Mesenchymal stem cell (in vitro differentiated cells and primary cell): ENCODE measurements around the gene SPDYE2B.
"Not testable (repeated sequence)": the region's sequence is repeated elsewhere in the genome, so short reads cannot be mapped to it uniquely, and the experiment has no call there.

Experiments
- DNase-seq: peaks from one replicate; pipeline ENCODE4 v3.0.0-alpha.2; 2013
- H2AFZ ChIP-seq: one replicate; pipeline ENCODE4 v1.6.1; 2013; ENCODE audit warnings: low read depth, mild to moderate bottlenecking, control low read depth, inconsistent platforms, low read length, moderate library complexity
- H2AK5ac ChIP-seq: 2 replicates; pipeline ENCODE4 v1.6.1; 2013; ENCODE audit warnings: low read length, moderate library complexity, mild to moderate bottlenecking, inconsistent platforms; ENCODE audit not compliant: severe bottlenecking
- H2BK120ac ChIP-seq: one replicate; pipeline ENCODE4 v1.6.1; 2013; ENCODE audit warnings: low read depth, mild to moderate bottlenecking, inconsistent platforms, low read length, moderate library complexity
- H2BK12ac ChIP-seq, 2 experiments: one replicate each; pipeline ENCODE4 v1.6.1; 2013; ENCODE audit warnings: inconsistent platforms in 2 of 2, low read length in 2 of 2, mild to moderate bottlenecking in 2 of 2, moderate library complexity in 2 of 2, control low read depth in 1 of 2
- H2BK15ac ChIP-seq: one replicate; pipeline ENCODE4 v1.6.1; 2013; ENCODE audit warnings: mild to moderate bottlenecking, low read depth, inconsistent platforms; ENCODE audit not compliant: poor library complexity, severe bottlenecking
- H2BK5ac ChIP-seq: 2 replicates; pipeline ENCODE4 v1.6.1; 2013; ENCODE audit warnings: low read depth, mild to moderate bottlenecking, low read length, control low read depth, inconsistent platforms; ENCODE audit not compliant: poor library complexity, severe bottlenecking
- H3K14ac ChIP-seq, 2 experiments: one replicate each; pipeline ENCODE4 v1.6.1; 2013; ENCODE audit warnings: inconsistent platforms in 2 of 2, low read length in 2 of 2, control low read depth in 1 of 2, mild to moderate bottlenecking in 1 of 2, moderate library complexity in 1 of 2
- H3K18ac ChIP-seq, 2 experiments: one replicate each; pipeline ENCODE4 v1.6.1; 2013; ENCODE audit warnings: inconsistent platforms in 2 of 2, low read length in 2 of 2, control low read depth in 1 of 2, low read depth in 1 of 2, mild to moderate bottlenecking in 1 of 2
- H3K23ac ChIP-seq, 2 experiments: one replicate each; pipeline ENCODE4 v1.6.1; 2013; ENCODE audit warnings: inconsistent platforms in 2 of 2, low read length in 2 of 2, mild to moderate bottlenecking in 2 of 2, moderate library complexity in 2 of 2, control low read depth in 1 of 2
- H3K27ac ChIP-seq: 2 replicates; pipeline ENCODE4 v1.5.1; 2013; ENCODE audit warnings: mild to moderate bottlenecking, moderate library complexity, low read length, control low read depth, inconsistent platforms; ENCODE audit not compliant: poor library complexity, severe bottlenecking
- H3K27me3 ChIP-seq, 2 experiments: 2 replicates each; pipeline versions ENCODE4 v1.6.1 to v1.7.0; 2013; ENCODE audit warnings: low read length in 2 of 2, mild to moderate bottlenecking in 2 of 2, moderate library complexity in 2 of 2, control low read depth in 1 of 2, inconsistent platforms in 1 of 2; ENCODE audit not compliant: control insufficient read depth in 1 of 2, insufficient read depth in 1 of 2
- H3K36me3 ChIP-seq, 2 experiments: 2 replicates each; pipeline versions ENCODE4 v1.6.1 to v1.7.0; 2013; ENCODE audit warnings: low read length in 2 of 2, control low read depth in 1 of 2, inconsistent platforms in 1 of 2, low read depth in 1 of 2, mild to moderate bottlenecking in 1 of 2; ENCODE audit not compliant: insufficient read depth in 2 of 2, control insufficient read depth in 1 of 2
- H3K4ac ChIP-seq, 2 experiments: one replicate each; pipeline ENCODE4 v1.6.1; 2013; ENCODE audit warnings: inconsistent platforms in 2 of 2, low read length in 2 of 2, mild to moderate bottlenecking in 2 of 2, moderate library complexity in 2 of 2, control low read depth in 1 of 2, low read depth in 1 of 2
- H3K4me1 ChIP-seq: 2 replicates; pipeline ENCODE4 v1.6.1; 2013; ENCODE audit warnings: low read depth, low read length, control low read depth; ENCODE audit not compliant: control insufficient read depth, insufficient read depth
- H3K4me2 ChIP-seq: 2 replicates; pipeline ENCODE4 v1.6.1; 2013; ENCODE audit warnings: low read length, mild to moderate bottlenecking, inconsistent platforms; ENCODE audit not compliant: poor library complexity, severe bottlenecking
- H3K4me3 ChIP-seq, 2 experiments: 2 replicates each; pipeline versions ENCODE4 v1.5.1 to v1.7.0; 2013; ENCODE audit warnings: low read length in 2 of 2, mild to moderate bottlenecking in 2 of 2, control low read depth in 1 of 2, low read depth in 1 of 2; ENCODE audit not compliant: insufficient read depth in 1 of 2
- H3K79me1 ChIP-seq: replicated peaks from 2 replicates; pipeline ENCODE4 v1.6.1; 2013; ENCODE audit warnings: mild to moderate bottlenecking, control low read depth, low read length, inconsistent platforms; ENCODE audit not compliant: poor library complexity, severe bottlenecking
- H3K9ac ChIP-seq: 2 replicates; pipeline ENCODE4 v1.7.0; 2013; ENCODE audit warnings: mild to moderate bottlenecking, low read length, moderate library complexity
- H3K9me3 ChIP-seq: 2 replicates; pipeline ENCODE4 v1.7.0; 2013; ENCODE audit warnings: mild to moderate bottlenecking, low read length; ENCODE audit not compliant: control insufficient read depth
- H4K8ac ChIP-seq: one replicate; pipeline ENCODE4 v1.6.1; 2013; ENCODE audit warnings: inconsistent platforms, mild to moderate bottlenecking, low read length, moderate library complexity
- H4K91ac ChIP-seq: one replicate; pipeline ENCODE4 v1.6.1; 2013; ENCODE audit warnings: mild to moderate bottlenecking, low read length, inconsistent platforms
- WGBS: methylation state at CpG from one replicate; pipeline ENCODE4 v1.1.7; 2013; ENCODE audit warnings: mixed read lengths; 5-methylcytosine and 5-hydroxymethylcytosine counted together

Gene SPDYE2B

GRCh38 chr7:102673447-102674067, 23.4 kb downstream of the SPDYE2B start:
- H3K27ac ChIP-seq, H3K27me3 ChIP-seq, H4K8ac ChIP-seq, H2BK12ac ChIP-seq, H3K18ac ChIP-seq, H3K23ac ChIP-seq, DNase-seq, H3K9me3 ChIP-seq, H2BK5ac ChIP-seq, H3K4me3 ChIP-seq, H3K9ac ChIP-seq, H2AK5ac ChIP-seq, H4K91ac ChIP-seq, H3K14ac ChIP-seq, H3K4me1 ChIP-seq, H3K36me3 ChIP-seq, H3K79me1 ChIP-seq, H2BK120ac ChIP-seq, H2AFZ ChIP-seq, H2BK15ac ChIP-seq, H3K4me2 ChIP-seq, H3K4ac ChIP-seq: not testable (repeated sequence)
- WGBS, result no CpG with 5 or more reads among the region's 9 CpGs

GRCh38 chr7:102675545-102675944, 25.4 kb downstream of the SPDYE2B start:
- H3K27me3 ChIP-seq, H2AK5ac ChIP-seq, H3K4me3 ChIP-seq, H3K4me1 ChIP-seq, H3K14ac ChIP-seq, H4K8ac ChIP-seq, H3K36me3 ChIP-seq, H3K9ac ChIP-seq, H3K4ac ChIP-seq, H2AFZ ChIP-seq, H3K4me2 ChIP-seq, H2BK120ac ChIP-seq, H3K9me3 ChIP-seq, H3K27ac ChIP-seq, H2BK12ac ChIP-seq, H3K79me1 ChIP-seq, H3K23ac ChIP-seq, DNase-seq, H2BK5ac ChIP-seq, H4K91ac ChIP-seq, H2BK15ac ChIP-seq, H3K18ac ChIP-seq: not testable (repeated sequence)
- WGBS, result no CpG with 5 or more reads among the region's 2 CpGs

- WGBS, result no CpG with 5 or more reads among the region's 5 CpGs
- H2BK12ac ChIP-seq, H3K14ac ChIP-seq: not testable (repeated sequence)
These were observed 30.7 kb downstream of the SPDYE2B start for GRCh38 chr7:102680780-102681179.

GRCh38 chr7:102682560-102682959, 32.4 kb downstream of the SPDYE2B start:
- H3K14ac ChIP-seq, H2BK12ac ChIP-seq, H3K9ac ChIP-seq, DNase-seq, H4K91ac ChIP-seq, H3K36me3 ChIP-seq, H3K27me3 ChIP-seq, H4K8ac ChIP-seq, H2AFZ ChIP-seq, H2BK120ac ChIP-seq, H3K27ac ChIP-seq, H3K18ac ChIP-seq, H3K4me2 ChIP-seq, H2AK5ac ChIP-seq, H3K4me3 ChIP-seq, H2BK5ac ChIP-seq, H3K79me1 ChIP-seq, H3K23ac ChIP-seq, H3K4ac ChIP-seq, H3K4me1 ChIP-seq, H3K9me3 ChIP-seq, H2BK15ac ChIP-seq: not testable (repeated sequence)
- WGBS, result no CpG with 5 or more reads among the region's 5 CpGs

More at GRCh38 chr7:102680780-102681179, 30.7 kb downstream of the SPDYE2B start:
- not testable (repeated sequence) for H3K23ac ChIP-seq, H3K4ac ChIP-seq, H3K27me3 ChIP-seq, H2BK5ac ChIP-seq, H4K91ac ChIP-seq, H2AFZ ChIP-seq, H3K9ac ChIP-seq, H2BK15ac ChIP-seq, H3K4me1 ChIP-seq, H3K79me1 ChIP-seq, H2AK5ac ChIP-seq, H3K4me3 ChIP-seq, H3K4me2 ChIP-seq, H3K36me3 ChIP-seq, H3K27ac ChIP-seq, H3K18ac ChIP-seq, DNase-seq, H4K8ac ChIP-seq, H3K9me3 ChIP-seq, H2BK120ac ChIP-seq
